GM15510 (cell line): ENCODE results near the gene ITGB1.

Experiments used
- POLR2A ChIP-seq: IDR thresholded peaks from 3 replicates; pipeline ENCODE4 v1.6.1; 2011; ENCODE audit warnings: borderline replicate concordance; ENCODE audit not compliant: insufficient read length; ENCODE audit errors: extremely low read depth

Gene ITGB1

GRCh38 chr10:32958085-32959005 is at the start of gene ITGB1:
Gene ITGB1 (minus strand): TSS chr10:32958230. CDS start chr10:32935558, 22,672 bp downstream.
- peak; percentile 72 for TF ChIP-seq POLR2A

DNA sequence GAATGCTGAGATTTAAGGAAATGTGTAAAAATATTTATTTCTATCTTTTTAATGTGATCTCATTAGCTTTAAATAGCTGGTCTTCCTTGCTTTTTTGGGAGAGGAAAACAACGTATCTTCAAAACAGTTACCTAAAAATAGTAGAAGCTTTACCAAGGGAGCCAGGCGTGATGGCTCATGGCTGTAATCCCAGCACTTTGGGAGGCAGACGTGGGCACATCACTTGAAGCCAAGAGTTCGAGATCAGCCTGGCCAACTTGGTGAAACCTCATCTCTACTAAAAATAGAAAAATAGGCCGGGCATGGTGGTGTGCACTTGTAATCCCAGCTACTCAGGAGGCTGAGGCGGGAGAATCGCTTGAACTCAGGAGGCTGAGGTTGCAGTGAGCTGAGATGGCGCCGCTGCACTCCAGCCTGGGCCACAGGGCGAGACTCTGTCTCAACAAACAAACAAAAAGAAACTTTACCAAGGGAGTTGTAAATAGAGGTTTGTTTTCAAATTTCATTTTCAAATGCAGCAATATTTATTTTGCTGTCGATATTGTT is 48.4 kb upstream of the ITGB1 start:
- no peak for TF ChIP-seq POLR2A

DNA sequence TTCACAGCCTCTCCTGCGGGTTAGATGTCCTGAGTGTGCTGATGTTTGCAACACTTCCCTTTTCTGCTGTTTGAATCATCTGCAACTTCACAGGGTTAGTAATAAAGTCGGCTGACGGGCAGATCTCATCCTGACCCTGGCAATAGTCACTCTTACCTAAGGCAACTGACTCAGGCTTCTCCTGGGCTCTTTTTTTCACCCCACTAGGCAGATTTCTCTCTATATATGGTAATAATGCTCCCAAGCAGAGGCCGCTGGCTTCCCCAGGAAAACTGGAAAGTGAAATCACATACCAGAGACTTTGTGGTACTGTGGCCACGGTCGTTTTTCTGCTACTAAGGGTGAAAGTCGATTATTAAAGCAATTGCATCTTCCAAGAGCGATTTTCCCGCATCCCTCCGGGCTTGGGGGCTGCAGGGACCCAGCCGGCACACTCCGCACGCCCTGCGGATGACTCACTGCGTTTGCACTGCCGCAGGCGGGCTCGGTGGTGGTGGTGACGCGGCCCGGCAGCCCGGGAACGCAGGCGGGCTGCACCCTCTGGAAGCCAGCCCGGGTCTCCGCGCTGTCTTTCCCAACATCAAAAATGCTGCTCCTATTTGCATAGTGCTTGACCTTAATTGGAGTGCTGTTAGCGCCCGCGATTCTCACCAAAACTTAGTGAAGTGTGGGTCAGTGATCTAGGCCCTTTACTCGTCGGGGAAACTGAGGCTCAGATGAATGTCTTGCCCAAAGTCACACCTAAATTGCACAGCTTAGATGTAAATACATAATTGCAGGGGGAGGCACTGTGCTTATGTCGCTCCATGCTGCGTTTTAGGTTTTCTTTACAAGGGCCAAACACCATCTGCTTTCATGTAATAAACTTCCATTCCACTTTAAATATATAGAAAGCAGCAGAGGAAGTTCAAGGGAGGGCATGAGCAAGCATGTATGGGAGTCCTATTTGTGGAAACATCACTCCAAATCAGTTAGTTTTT is 47.6 kb upstream of the ITGB1 start:
- no peak for TF ChIP-seq POLR2A

GRCh38 chr10:33001908-33002492 is 44.0 kb upstream of the ITGB1 start:
- TF ChIP-seq POLR2A = no peak

DNA sequence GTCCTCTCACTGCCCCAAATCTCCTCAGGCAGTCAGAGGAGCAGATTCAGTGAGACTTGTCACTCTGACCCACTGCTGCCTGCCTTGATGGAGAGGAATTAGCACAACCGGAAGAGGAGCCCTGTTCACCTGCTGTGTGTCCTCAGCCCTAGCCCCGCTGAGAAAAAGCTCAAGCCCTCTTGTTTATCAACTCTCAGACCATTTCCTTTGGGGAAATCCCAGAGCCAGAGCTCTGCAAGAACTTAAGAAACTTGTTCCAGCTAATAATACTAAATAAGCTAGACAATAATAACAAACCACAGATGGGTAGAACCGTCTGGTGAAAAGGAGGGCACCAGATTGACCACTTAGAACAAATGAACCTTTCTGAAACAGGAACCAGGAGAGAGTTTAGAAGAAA is 37.7 kb upstream of the ITGB1 start:
- no peak for TF ChIP-seq POLR2A

GRCh38 chr10:32995066-32995622 is 37.1 kb upstream of the ITGB1 start:
- no peak for TF ChIP-seq POLR2A

- no peak for TF ChIP-seq POLR2A
These were observed 32.8 kb upstream of the ITGB1 start for GRCh38 chr10:32990811-32991210.

- no peak for TF ChIP-seq POLR2A
These were observed 30.6 kb upstream of the ITGB1 start for GRCh38 chr10:32988604-32989003.

- TF ChIP-seq POLR2A = no peak
These were observed 29.1 kb upstream of the ITGB1 start for GRCh38 chr10:32987172-32987571.

DNA sequence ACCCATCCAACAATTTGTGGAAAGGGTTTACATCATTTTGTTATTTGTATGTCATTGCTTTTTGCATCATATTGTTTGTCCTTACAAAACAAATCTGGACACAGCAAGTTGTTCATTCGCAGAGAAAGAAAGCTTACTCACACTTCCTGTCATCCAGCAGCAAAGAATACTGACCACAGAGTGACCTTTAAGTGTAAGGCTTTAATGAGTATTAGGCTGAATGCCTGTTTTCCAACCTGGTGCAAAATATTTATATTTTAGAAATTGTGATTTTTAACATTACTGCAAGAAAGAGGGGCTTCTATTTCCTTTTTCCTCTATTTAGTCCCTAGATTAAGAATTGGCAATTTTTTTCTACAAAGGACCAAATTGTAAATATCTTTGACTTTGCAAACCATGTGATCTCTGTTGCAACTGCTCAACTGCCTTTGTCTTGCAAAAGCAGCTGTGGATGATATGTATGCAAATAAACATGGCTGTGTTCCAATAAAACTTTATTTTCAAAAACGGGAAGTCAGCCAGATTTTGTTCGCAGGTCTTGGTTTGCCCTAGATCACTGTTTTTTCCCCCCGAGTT is 27.8 kb upstream of the ITGB1 start:
- TF ChIP-seq POLR2A = no peak

DNA sequence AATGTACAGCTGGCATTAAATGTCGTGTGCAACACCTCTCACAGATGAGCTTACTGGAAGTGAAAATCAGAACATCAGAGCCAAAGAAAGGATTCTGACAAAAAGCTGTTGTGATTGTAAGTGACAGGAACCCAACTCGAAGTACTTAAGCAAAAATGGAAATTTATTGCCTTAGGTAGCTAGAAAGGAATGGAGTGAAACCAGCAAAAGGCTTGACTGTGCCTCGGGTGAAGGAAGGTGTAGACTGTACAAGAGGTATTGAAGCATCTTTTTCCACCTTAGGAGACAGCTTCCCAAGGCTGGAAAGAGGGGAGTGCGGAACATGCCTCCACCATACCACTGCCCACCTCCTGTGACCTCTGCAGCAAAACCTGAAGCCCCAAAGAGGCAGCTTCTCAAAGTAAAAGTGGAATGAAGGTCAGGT is 27.3 kb upstream of the ITGB1 start:
- TF ChIP-seq POLR2A = no peak

GRCh38 chr10:32984003-32984600 is 26.1 kb upstream of the ITGB1 start:
- no peak for TF ChIP-seq POLR2A

DNA sequence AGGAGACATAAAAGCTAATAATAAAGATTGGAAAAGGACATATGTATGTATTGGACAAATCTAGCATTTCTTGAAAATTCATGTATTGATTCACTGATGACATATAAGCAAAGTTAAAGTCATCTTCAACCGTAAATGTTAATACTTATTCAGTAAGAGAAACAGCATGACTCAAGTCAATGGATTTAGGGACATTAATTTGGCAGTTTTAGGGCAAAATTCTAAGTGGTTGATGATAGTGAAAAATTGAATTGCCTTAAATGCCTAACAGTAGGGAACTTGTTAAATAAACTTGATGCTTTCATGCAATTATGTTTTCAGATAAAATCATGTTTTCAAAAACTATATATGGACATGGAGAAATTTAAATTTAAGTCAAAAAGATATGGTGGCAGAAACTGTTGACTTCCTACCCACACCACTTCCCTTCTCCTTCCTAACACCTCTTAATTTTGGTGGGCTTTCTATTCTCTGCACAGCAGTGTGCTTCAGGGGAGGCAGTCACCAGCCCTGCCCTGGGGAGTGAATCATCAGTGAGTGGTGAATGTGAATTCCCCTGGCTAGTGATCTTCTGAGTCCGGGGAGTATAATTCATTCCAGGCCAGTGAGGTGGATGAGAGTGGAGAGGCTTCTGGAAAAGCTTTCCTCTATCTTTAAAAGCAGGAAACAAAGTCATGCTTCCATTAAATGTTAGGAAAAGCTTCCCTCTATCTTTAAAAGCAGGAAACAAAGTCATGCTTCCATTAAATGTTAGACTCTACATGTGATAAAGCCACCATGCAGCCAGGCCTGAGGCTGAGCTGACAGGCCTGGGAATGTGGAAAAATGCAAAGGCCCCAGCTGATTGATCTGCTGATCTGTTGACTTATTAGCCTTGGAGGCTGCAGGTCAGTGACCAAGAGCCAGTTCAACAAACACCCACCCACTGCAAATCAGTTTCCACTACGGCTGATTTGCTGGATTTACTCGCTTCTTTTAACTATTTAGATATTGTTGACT is 25.2 kb upstream of the ITGB1 start:
- TF ChIP-seq POLR2A = no peak

- TF ChIP-seq POLR2A = no peak
These were observed 24.3 kb upstream of the ITGB1 start for GRCh38 chr10:32982293-32982709.
